B cell (primary cell): Measurements from ENCODE around the gene DCST2. TPM values are rescaled to one million over a fixed set of nuclear protein-coding genes. Genes with fewer than 3 reads are reported as not detected.
A peak's percentile ranks its signal among the peaks of the same experiment; 100 is the strongest.

Experiments
- ATAC-seq: fragments of 200-7000 bp; cut with Tn5 transposase; one replicate; pipeline ENCODE4 v1.10.0; 2021; ENCODE audit warnings: low read depth, mild to moderate bottlenecking, moderate number of reproducible peaks, moderate library complexity
- CTCF ChIA-PET: fragments of 350-600 bp; sonication (Branson Sonifier 250); formaldehyde crosslinking; loops from one replicate; lab custom pipeline; 2021; ENCODE audit warnings: antibody characterized with exemption, inconsistent platforms; lab: Charles Lee
- POLR2A ChIA-PET: fragments of 350-600 bp; sonication (Branson Sonifier 250); formaldehyde crosslinking; loops from one replicate; lab custom pipeline; 2021; ENCODE audit warnings: antibody characterized with exemption; lab: Charles Lee
- DNase-seq: peaks from one replicate; pipeline ENCODE4 v3.0.0; 2013
- H2AFZ ChIP-seq: 2 replicates; pipeline ENCODE4 v1.6.1; 2012; ENCODE audit warnings: mild to moderate bottlenecking, low read depth, low read length; ENCODE audit not compliant: insufficient read depth, poor library complexity, severe bottlenecking
- H3K27ac ChIP-seq, 2 donors: 1 replicate in 1 of 2; 2 replicates in 1 of 2; pipeline ENCODE4 v1.5.1; 2012 to 2013; ENCODE audit warnings: low read length in 2 of 2, mild to moderate bottlenecking in 2 of 2, moderate library complexity in 1 of 2
- H3K27me3 ChIP-seq, 4 experiments: fragments of 200-600 bp in 1 of 4; sonication (generic) in 1 of 4; replicated peaks in 1 of 4; 1 replicate in 2 of 4; 2 replicates in 2 of 4; pipeline versions ENCODE4 v1.6.1 to v1.7.0; 2013 to 2016; ENCODE audit warnings: low read length in 3 of 4, mild to moderate bottlenecking in 2 of 4, mixed read lengths in 1 of 4, moderate library complexity in 1 of 4; ENCODE audit not compliant: insufficient read depth in 4 of 4, control insufficient read depth in 3 of 4; ENCODE audit errors: control extremely low read depth in 1 of 4
- H3K36me3 ChIP-seq, 2 experiments: replicated peaks in 1 of 2; 1 replicate in 1 of 2; 2 replicates in 1 of 2; pipeline versions ENCODE4 v1.6.1 to v1.7.1; 2013; ENCODE audit warnings: low read length in 1 of 2; ENCODE audit not compliant: insufficient read depth in 2 of 2, control insufficient read depth in 1 of 2; ENCODE audit errors: control extremely low read depth in 1 of 2, extremely low read depth in 1 of 2
- H3K4me1 ChIP-seq, 2 donors: fragments of 200-600 bp in 1 of 2; sonication (generic) in 1 of 2; 1 replicate in 1 of 2; 2 replicates in 1 of 2; pipeline versions ENCODE4 v1.5.1 to v1.6.1; 2013 to 2017; ENCODE audit warnings: low read length in 2 of 2; ENCODE audit not compliant: control insufficient read depth in 2 of 2, insufficient read depth in 2 of 2
- H3K4me2 ChIP-seq: replicated peaks from 2 replicates; pipeline ENCODE3; 2012; ENCODE audit warnings: mild to moderate bottlenecking, low read depth, low read length; ENCODE audit not compliant: poor library complexity, severe bottlenecking
- H3K4me3 ChIP-seq, 5 experiments: fragments of 200-600 bp in 1 of 5; sonication (generic) in 1 of 5; 1 replicate in 3 of 5; 2 replicates in 2 of 5; pipeline versions ENCODE4 v1.5.1 to v1.7.0; 2011 to 2016; ENCODE audit warnings: low read length in 4 of 5, mild to moderate bottlenecking in 4 of 5, low read depth in 2 of 5, control low read depth in 1 of 5, moderate library complexity in 1 of 5; ENCODE audit not compliant: insufficient read depth in 1 of 5; ENCODE audit errors: control extremely low read depth in 1 of 5, extremely low read depth in 1 of 5
- H3K79me2 ChIP-seq: fragments of 200-600 bp; sonication (generic); one replicate; pipeline ENCODE4 v1.6.0; 2016; ENCODE audit warnings: low read length; ENCODE audit not compliant: control insufficient read depth, insufficient read depth
- H3K9ac ChIP-seq: fragments of 200-600 bp; sonication (generic); 2 replicates; pipeline ENCODE4 v1.6.1; 2017; ENCODE audit warnings: mild to moderate bottlenecking, low read length, moderate library complexity
- H3K9me3 ChIP-seq, 3 donors: one replicate each; pipeline versions ENCODE4 v1.6.1 to v1.7.1; 2013; ENCODE audit warnings: low read length in 2 of 3; ENCODE audit not compliant: control insufficient read depth in 2 of 3, insufficient read depth in 1 of 3; ENCODE audit errors: control extremely low read depth in 1 of 3
- H4K20me1 ChIP-seq: 2 replicates; pipeline ENCODE4 v1.6.0; 2012; ENCODE audit warnings: mild to moderate bottlenecking, low read length; ENCODE audit not compliant: insufficient read depth, control insufficient read depth, poor library complexity, severe bottlenecking
- H3K27ac Mint-ChIP-seq: one replicate; pipeline ENCODE4 v1.8.0; 2021; ENCODE audit warnings: mixed read lengths
- H3K27me3 Mint-ChIP-seq: one replicate; pipeline ENCODE4 v1.8.0; 2021; ENCODE audit warnings: mixed read lengths
- H3K4me1 Mint-ChIP-seq: one replicate; pipeline ENCODE4 v1.8.0; 2021; ENCODE audit warnings: mixed read lengths
- H3K4me3 Mint-ChIP-seq: one replicate; pipeline ENCODE4 v1.8.0; 2021; ENCODE audit warnings: mixed read lengths
- H3K9me3 Mint-ChIP-seq: one replicate; pipeline ENCODE4 v1.8.0; 2022; ENCODE audit warnings: mixed read lengths; ENCODE audit not compliant: insufficient read depth
- CTCF ChIP-seq: fragments of 200-600 bp; IDR thresholded peaks from one replicate; pipeline ENCODE4 v1.8.0; 2022; ENCODE audit warnings: antibody characterized with exemption, mild to moderate bottlenecking
- EZH2 ChIP-seq: IDR thresholded peaks from 2 replicates; pipeline ENCODE4 v1.6.1; 2012; ENCODE audit warnings: borderline replicate concordance, low read depth, mild to moderate bottlenecking, moderate library complexity, low read length; ENCODE audit not compliant: insufficient read depth, poor library complexity, severe bottlenecking
- WGBS: methylation state at CpG from one replicate; pipeline ENCODE4 v1.1.5; 2013; ENCODE audit warnings: missing lambda C conversion rate; ENCODE audit not compliant: insufficient coverage; 5-methylcytosine and 5-hydroxymethylcytosine counted together
- intact Hi-C: fragments of 100-400 bp; cut with micrococcal nuclease; formaldehyde crosslinking; loops from one replicate; pipeline ENCODE4 v1.10.0; 2022
- polyA plus RNA-seq: library from polyadenylated mRNA; depleted of rRNA; stranded (reverse); fragments of >200 nt; gene quantifications from 2 replicates; pipeline ENCODE4 v1.2.3, GENCODE V29; 2012
- total RNA-seq, 2 donors: library from RNA; stranded (reverse); fragments of 120-200 nt in 1 of 2; gene quantifications; 1 replicate in 1 of 2; 2 replicates in 1 of 2; pipeline versions ENCODE4 v1.2.3 to v1.2.4, GENCODE V29; 2013 to 2022

The DCST2 gene
- total and polyA plus RNA-seq, 2 donors (not counting 1 experiment from before 2014, with no cell fraction given), result 0.89 to 5.4 TPM

- no peak for TF ChIP-seq EZH2
- TF ChIP-seq CTCF, result no peak
- no peak overlapping the region for H2AFZ ChIP-seq
- peaks cover 35% of the 10 kb centered on the region for H3K79me2 ChIP-seq
- Mint-ChIP-seq H3K27me3 (no peaks in the 10 kb centered on the region), H3K9me3 (no peaks in the 10 kb centered on the region), H3K4me3 (no peak overlapping the region), H3K27ac (peak overlapping the region; percentile 75), H3K4me1 (peaks cover 78% of the 10 kb centered on the region)
- peak overlapping the region in 1 of 2 donors; percentile 48 for H3K27ac ChIP-seq
- ChIA-PET POLR2A (interaction anchor here (1.0 kb wide), 1 partner anchor 9 kb away, joined by 4 read pairs; no protein-coding TSS in a partner anchor), CTCF (interaction anchor here (0.9 to 17.4 kb wide), 4 partner anchors 8 to 33 kb away, joined by 3 to 295 read pairs (median 4); partner anchors contain the start of genes LENEP and ZBTB7B)
- H3K27me3 ChIP-seq, result no peaks in the 10 kb centered on the region
- H3K4me1 ChIP-seq, result peaks cover 92 to 100% of the 10 kb centered on the region in 2 donors
- H3K9ac ChIP-seq, result no peak overlapping the region
- no peaks in the 10 kb centered on the region for H3K9me3 ChIP-seq
- ATAC-seq (no peak), DNase-seq (no peak)
- no CpG with 5 or more reads among the region's 5 CpGs for WGBS
- no peak overlapping the region for H3K4me3 ChIP-seq
- H3K36me3 ChIP-seq, result peaks cover 0 to 29% of the 10 kb centered on the region in 2 experiments
- peak overlapping the region; percentile 61 for H3K4me2 ChIP-seq
- peaks cover 35% of the 10 kb centered on the region for H4K20me1 ChIP-seq
- intact Hi-C loops, result no loop called here
Observed at GRCh38 chr1:155011004-155011416, 22.6 kb downstream of the DCST2 start.

GRCh38 chr1:155010211-155010918, 23.2 kb downstream of the DCST2 start:
- Histone ChIP-seq H3K4me3 (no peak overlapping the region), H3K4me1 (peaks cover 93 to 100% of the 10 kb centered on the region in 2 donors), H3K27me3 (no peaks in the 10 kb centered on the region), H3K9me3 (no peaks in the 10 kb centered on the region), H3K9ac (no peak overlapping the region), H3K79me2 (peaks cover 40% of the 10 kb centered on the region), H3K36me3 (peaks cover 0 to 25% of the 10 kb centered on the region in 2 experiments), H3K4me2 (peak overlapping the region; percentile 61), H4K20me1 (peaks cover 35% of the 10 kb centered on the region), H3K27ac (peak overlapping the region in 1 of 2 donors; percentile 48), H2AFZ (no peak overlapping the region)
- TF ChIP-seq EZH2, result no peak
- no peak for TF ChIP-seq CTCF
- Mint-ChIP-seq H3K4me3 (peak overlapping the region; percentile 10), H3K9me3 (no peaks in the 10 kb centered on the region), H3K4me1 (peaks cover 78% of the 10 kb centered on the region), H3K27me3 (no peaks in the 10 kb centered on the region), H3K27ac (peak overlapping the region; percentile 82)
- DNase-seq (no peak), ATAC-seq (no peak)
- CTCF ChIA-PET, result interaction anchor here (0.9 to 17.4 kb wide), 3 partner anchors 9 to 11 kb away, joined by 3 to 295 read pairs (median 3); partner anchors contain the start of genes LENEP and ZBTB7B
- intact Hi-C loops, result no loop called here
- POLR2A ChIA-PET, result interaction anchor here (0.6 to 1.0 kb wide), 4 partner anchors 10 to 56 kb away, joined by 3 to 4 read pairs (median 4); partner anchors contain the start of gene CKS1B
- 20% methylated on average over 2 of the region's 11 CpGs for WGBS
